Nephron (organoid): ENCODE results near the gene MIDN.

ENCODE experiments used
- H3K27ac Mint-ChIP-seq, 3 experiments: 2 replicates each; pipeline ENCODE4 v1.8.0; 2020; ENCODE audit warnings: mixed read lengths in 3 of 3, mild to moderate bottlenecking in 2 of 3, moderate library complexity in 1 of 3
- H3K27me3 Mint-ChIP-seq: 2 replicates; pipeline ENCODE4 v1.8.0; 2021; ENCODE audit warnings: low read depth, mild to moderate bottlenecking, moderate library complexity, mixed read lengths
- H3K36me3 Mint-ChIP-seq: 2 replicates; pipeline ENCODE4 v1.8.0; 2020; ENCODE audit warnings: low read depth, mixed read lengths
- H3K4me1 Mint-ChIP-seq: 2 replicates; pipeline ENCODE4 v1.8.0; 2020; ENCODE audit warnings: mixed read lengths
- H3K4me3 Mint-ChIP-seq, 3 experiments: 2 replicates each; pipeline ENCODE4 v1.8.0; 2020; ENCODE audit warnings: mild to moderate bottlenecking in 3 of 3, mixed read lengths in 3 of 3, moderate library complexity in 2 of 3
- H3K9me3 Mint-ChIP-seq: 2 replicates; pipeline ENCODE4 v1.8.0; 2020; ENCODE audit warnings: mixed read lengths
- CTCF ChIP-seq, 3 experiments: fragments of 200-600 bp; sonication (generic); IDR thresholded peaks; one replicate each; pipeline ENCODE4 v1.5.0; 2021; ENCODE audit warnings: antibody characterized with exemption in 3 of 3; ENCODE audit not compliant: unreplicated experiment in 3 of 3

MIDN gene

GRCh38 chr19:1252821-1253513 is 4.6 kb downstream of the MIDN start:
- Mint-ChIP-seq H3K4me1 (peaks cover 7% of the 10 kb centered on the region), H3K9me3 (no peaks in the 10 kb centered on the region), H3K36me3 (peaks cover 33% of the 10 kb centered on the region), H3K4me3 (peak overlapping the region; percentile 14 to 59 (median 56)), H3K27ac (peak overlapping the region in 1 of 3 experiments; percentile 52), H3K27me3 (no peaks in the 10 kb centered on the region)
- TF ChIP-seq CTCF (IDR thresholded peaks at IDR 0.05; ENCODE audit: unreplicated experiment in 3 of 3): no peak

DNA sequence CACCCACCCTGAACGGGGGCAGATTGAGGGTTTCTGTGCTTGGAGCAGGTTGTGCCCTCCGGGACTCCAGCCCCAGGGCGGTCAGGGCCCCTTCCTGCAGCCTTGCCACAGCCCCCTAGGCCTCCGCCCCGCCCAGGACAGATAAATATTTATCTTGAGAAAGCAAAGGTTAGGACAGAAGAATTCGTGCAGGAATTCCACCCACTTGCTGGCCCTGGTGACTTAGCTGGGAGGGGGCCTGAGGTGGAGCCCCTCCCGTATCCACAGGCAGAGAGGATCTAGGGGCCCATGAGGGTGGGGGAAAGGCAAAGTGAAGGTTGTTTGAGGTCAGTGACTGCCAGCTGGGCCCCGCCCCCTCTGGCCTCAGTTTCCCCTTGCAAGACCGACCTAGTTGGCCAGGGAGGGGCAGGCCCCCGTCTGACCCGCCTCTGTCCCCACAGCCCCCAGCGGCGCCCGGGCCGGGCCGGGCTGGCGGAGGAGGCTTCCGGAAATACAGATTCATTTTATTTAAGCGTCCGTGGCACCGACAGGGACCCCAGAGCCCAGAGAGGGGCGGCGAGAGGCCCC is 5.2 kb downstream of the MIDN start:
- H3K36me3 Mint-ChIP-seq: peaks cover 35% of the 10 kb centered on the region
- peak overlapping the region in 1 of 3 experiments; percentile 52 for H3K27ac Mint-ChIP-seq
- H3K27me3 Mint-ChIP-seq: no peaks in the 10 kb centered on the region
- H3K9me3 Mint-ChIP-seq: no peaks in the 10 kb centered on the region
- H3K4me1 Mint-ChIP-seq: peaks cover 10% of the 10 kb centered on the region
- TF ChIP-seq CTCF (IDR thresholded peaks at IDR 0.05; ENCODE audit: unreplicated experiment in 3 of 3): no peak
- peak overlapping the region; percentile 14 to 59 (median 56) for H3K4me3 Mint-ChIP-seq

DNA sequence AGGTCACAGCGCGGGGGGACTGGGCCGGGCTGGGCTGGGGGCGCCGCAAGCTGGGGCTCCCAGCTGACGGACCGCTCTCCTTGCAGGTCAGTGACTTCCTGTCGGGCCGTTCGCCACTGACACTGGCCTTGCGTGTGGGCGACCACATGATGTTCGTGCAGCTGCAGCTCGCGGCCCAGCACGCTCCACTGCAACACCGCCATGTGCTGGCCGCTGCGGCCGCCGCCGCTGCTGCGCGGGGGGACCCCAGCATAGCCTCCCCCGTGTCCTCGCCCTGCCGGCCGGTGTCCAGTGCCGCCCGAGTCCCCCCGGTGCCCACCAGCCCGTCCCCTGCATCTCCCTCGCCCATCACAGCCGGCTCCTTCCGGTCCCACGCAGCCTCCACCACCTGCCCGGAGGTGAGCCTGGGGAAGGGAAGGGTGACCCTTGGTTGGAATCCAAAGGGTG is 5.7 kb downstream of the MIDN start:
- peaks cover 35% of the 10 kb centered on the region for H3K36me3 Mint-ChIP-seq
- H3K27me3 Mint-ChIP-seq: no peaks in the 10 kb centered on the region
- H3K27ac Mint-ChIP-seq: no peak overlapping the region
- no peaks in the 10 kb centered on the region for H3K9me3 Mint-ChIP-seq
- peaks cover 10% of the 10 kb centered on the region for H3K4me1 Mint-ChIP-seq
- TF ChIP-seq CTCF (IDR thresholded peaks at IDR 0.05; ENCODE audit: unreplicated experiment in 3 of 3): no peak
- H3K4me3 Mint-ChIP-seq: no peak overlapping the region

- Mint-ChIP-seq H3K4me3 (peak overlapping the region; percentile 38 to 52 (median 38)), H3K27me3 (no peaks in the 10 kb centered on the region), H3K36me3 (peaks cover 33% of the 10 kb centered on the region), H3K27ac (no peak overlapping the region), H3K9me3 (no peaks in the 10 kb centered on the region), H3K4me1 (peaks cover 10% of the 10 kb centered on the region)
- no peak for TF ChIP-seq CTCF (IDR thresholded peaks at IDR 0.05; ENCODE audit: unreplicated experiment in 3 of 3)
These were observed 6.3 kb downstream of the MIDN start for GRCh38 chr19:1254530-1255185.

DNA sequence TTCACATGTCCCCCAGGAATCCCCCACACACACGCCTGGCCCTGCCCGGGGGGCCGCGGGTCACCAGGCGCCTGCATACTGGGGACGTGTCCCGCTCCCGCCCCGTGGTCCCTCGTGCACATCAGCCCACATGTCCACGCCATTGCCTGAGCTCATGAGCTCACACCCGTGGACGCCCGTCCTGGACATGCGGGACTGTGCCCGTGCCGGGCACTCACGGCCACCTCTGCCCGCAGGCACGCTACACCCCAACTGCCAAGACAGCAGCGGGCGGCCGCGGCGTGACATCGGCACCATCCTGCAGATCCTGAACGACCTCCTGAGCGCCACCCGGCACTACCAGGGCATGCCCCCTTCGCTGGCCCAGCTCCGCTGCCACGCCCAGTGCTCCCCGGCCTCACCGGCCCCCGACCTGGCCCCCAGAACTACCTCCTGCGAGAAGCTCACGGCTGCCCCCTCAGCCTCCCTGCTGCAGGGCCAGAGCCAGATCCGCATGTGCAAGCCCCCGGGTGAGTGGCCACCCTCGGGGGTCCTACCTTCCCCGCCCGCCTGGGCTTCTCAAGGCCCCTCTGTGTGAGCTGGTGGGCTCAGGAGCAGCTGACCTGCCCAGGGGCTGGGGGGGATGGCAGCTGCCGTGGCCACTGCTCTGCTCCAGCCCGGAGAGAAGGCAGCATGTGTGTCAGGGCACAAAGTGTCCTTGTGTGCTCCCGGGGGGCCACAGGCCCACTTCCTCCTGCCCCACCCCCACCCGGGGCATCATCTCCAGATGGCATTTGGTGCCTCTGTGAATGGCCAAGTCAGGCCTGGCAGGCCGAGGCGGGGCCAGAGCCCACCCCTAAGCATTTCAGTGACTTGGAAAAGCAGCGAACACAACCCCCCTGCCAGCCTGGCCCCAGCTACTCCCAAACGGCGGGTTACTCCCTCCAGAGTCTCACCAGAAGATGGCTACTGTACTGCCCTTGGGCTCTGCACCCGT is 7.1 kb downstream of the MIDN start:
- Mint-ChIP-seq H3K4me3 (peak overlapping the region; percentile 38 to 52 (median 38)), H3K36me3 (peaks cover 30% of the 10 kb centered on the region), H3K9me3 (no peaks in the 10 kb centered on the region), H3K4me1 (peaks cover 10% of the 10 kb centered on the region), H3K27me3 (no peaks in the 10 kb centered on the region), H3K27ac (no peak overlapping the region)
- no peak for TF ChIP-seq CTCF (IDR thresholded peaks at IDR 0.05; ENCODE audit: unreplicated experiment in 3 of 3)
